ENCODE data around the gene ATOH8.

Gene ATOH8

GRCh38 chr2:85718885-85719492, 34.8 kb upstream of the ATOH8 start:
- no peak for DNase-seq

GRCh38 chr2:85719609-85720240, 34.1 kb upstream of the ATOH8 start:
- no peak for DNase-seq

GRCh38 chr2:85720533-85720932, 33.3 kb upstream of the ATOH8 start:
- DNase-seq = no peak

- DNase-seq = no peak
These were observed 32.1 kb upstream of the ATOH8 start for GRCh38 chr2:85721641-85722040.

DNA sequence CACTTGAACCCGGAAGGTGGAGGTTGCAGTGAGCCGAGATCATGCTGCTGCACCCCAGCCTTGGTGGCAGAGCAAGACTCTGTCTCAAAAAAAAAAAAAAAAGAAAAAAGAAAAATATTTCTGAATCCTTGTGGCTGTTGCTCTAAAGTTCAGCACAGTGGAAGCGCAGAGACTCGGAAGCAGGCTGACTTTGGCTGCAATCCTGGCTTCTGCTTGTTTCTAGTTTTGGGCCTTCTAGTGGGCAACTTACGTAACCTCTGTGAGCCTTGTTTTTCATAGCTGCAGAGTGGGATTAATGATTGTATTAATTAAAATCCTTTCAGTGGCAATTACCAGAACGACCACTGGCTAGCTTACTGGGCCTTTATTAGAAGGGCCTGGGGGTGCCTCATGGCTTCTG, 31.3 kb upstream of the ATOH8 start:
- DNase-seq = no peak

GRCh38 chr2:85723707-85724360, 30.0 kb upstream of the ATOH8 start:
- DNase-seq = peak; percentile 41

GRCh38 chr2:85724731-85725181, 29.0 kb upstream of the ATOH8 start:
- DNase-seq = no peak

GRCh38 chr2:85725451-85725850, 28.3 kb upstream of the ATOH8 start:
- no peak for DNase-seq

DNA sequence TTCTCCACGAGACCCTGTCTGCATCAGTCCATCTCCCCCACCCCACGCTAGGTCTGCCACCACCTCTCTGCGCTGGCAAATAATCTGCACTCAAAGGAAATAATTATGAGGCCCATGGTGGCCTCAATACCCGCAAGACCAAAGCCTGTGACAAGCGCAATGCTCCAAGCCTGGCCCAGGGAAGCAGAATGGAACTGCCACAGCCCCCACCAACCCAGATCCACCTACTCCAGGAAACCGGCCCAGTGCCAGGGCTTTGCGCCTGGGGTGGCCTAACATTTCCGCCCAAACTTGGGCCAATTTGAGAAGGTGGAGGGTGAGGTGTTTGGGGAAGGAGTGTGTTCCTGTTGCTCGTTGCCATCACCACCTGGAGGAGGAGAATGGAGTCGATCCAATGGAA, 26.0 kb upstream of the ATOH8 start:
- no peak for DNase-seq

GRCh38 chr2:85728342-85728741, 25.4 kb upstream of the ATOH8 start:
- DNase-seq = no peak

DNA sequence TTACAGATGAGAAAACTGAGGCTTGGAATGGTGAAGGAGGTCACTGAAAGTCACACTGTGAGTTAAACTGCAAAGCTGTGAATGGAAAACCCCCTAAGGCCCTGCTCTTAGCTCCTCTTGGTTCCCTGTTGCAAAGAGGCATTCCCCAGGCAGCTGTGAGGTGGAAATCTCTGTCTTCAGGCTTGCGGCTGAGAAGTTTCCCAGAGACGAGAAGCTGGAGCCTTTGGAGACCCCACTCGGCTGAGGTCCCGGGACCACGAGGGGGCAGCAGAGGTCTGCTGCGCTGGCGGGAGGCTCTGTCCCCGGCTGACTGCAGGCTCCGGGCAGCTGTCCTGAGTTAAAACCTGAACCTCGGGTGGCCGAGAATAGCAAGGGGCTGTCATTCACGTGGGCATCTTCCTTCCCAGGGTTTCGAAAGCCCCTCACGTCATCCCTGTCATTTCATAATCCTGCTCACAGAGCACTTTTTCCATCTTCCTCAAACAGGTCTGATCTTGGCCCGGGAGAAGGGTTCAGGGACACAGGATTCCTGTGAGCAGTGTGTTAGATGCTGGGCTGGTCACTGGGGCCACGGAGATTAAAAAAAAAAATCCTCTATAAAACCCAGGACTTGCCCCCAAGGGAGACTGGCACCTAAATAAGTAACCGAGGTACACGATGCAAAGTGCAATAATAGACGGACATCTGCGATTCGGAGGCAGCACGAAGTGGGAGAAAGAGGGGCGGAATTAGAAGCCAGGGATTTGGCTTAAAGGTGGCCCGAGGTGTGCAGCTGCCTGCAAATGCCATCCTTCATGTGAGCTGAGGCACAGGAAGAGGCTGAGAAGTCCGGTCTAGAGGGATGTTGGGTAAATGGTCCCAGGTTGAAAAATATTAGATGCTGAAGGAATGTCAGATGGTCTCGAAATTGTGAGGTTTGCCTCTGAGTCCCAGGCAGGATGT, 24.6 kb upstream of the ATOH8 start:
- DNase-seq = peak; percentile 77

- no peak for DNase-seq
These were observed 23.8 kb upstream of the ATOH8 start for GRCh38 chr2:85729825-85730510.

GRCh38 chr2:85730686-85731230, 23.0 kb upstream of the ATOH8 start:
- DNase-seq = no peak

- no peak for DNase-seq
These were observed 22.2 kb upstream of the ATOH8 start for GRCh38 chr2:85731606-85732005.

DNA sequence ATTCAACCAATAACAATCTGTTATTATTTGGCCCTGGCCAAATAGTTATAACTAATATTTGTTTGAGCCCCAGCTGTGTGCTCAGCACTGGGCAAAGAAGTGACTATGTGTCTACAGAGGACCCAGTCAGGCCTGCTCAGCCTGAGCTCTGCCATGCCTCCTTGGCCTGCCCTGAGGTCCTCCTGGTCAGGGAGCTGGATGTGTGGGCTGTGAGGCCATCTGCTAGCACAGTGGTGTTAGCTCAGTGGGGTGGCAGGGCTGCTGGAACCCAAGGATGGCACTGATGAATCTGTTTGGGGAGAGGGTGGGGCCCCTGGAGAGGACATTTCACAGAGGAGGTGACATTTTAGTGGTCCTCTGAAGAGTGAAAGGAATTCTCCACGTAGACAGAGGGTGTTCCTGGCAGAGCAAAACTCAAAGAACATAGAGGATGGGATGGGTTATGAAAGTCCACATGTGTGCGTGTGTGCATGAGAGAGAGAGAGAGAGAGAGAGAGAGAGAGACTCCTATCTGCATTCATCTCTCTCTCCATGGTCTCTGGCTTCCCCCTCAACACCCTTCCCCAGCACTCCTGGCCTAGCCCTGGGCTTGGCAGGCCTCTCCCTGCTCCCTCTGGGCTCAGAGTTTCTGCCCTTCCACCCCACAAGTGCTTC, 21.2 kb upstream of the ATOH8 start:
- no peak for DNase-seq

GRCh38 chr2:85733121-85733960, 20.4 kb upstream of the ATOH8 start:
- DNase-seq = no peak

DNA sequence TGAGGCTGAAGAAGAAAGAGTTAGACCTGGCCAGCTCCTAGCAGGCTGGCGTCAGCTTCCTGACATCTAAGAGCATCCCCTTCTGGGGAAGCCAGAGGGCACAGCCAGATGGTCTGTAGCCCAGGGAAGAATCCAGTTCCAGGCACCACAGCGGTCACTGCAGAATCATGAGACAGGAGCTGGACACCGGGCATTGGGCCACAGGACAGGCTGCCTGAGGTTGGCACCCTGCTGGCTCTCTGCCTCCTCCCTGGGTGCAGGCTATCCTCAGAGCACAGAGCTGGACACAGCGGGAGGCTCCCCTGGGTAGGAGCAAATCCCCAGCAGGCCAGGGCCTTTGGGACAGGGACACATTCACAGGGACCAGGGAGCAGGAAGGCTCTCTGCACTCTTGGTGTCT, 19.8 kb upstream of the ATOH8 start:
- no peak for DNase-seq

DNA sequence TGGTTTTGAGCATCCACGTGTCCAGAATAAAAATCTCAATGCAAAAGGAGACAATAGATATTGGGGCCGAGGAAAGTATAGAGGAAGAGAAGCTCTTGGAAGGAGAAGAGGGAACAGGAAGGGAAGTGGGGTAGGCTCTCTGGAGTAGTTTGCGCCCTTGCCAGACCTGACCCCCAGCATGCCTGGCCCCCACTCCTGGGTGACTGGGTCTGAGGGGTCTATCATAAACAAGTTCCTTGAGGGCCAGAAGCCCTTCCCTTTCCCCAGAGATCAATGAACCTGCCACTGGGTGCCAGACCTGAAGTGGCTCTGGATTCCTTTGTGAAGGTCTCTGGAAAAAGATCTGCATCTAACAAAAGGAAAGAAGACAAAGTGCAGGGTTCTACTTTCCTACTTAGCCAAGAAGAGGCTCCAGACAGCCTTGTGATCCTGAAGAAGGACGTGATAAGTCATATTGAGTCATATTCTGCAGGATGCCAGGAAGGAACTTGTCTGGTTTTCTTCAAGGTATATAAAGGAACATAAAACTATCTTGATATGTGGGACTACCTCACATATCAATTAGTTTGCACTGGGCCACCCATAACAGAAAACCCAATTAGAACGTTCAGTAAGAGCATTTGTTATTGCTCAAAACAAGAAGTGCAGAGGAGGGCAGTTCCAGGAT, 18.7 kb upstream of the ATOH8 start:
- DNase-seq = peak; percentile 45

DNA sequence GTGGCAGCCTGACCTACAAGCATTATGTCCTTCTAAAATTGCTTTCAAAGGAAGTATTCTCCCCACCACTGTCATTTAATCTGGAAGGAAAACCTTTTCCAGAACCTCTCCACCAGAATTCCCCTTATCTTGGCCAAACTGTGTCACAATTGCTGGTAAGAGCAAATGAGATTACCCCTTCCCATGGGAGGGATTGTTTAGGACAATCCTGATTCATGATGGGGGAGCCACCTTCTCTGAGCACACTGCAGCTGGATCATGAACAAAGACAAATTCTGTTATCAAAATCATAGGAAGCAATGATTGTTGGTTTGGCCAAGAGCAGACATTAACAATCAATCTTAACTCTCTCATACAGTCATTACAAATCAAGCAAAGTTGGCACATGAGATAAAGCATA, 18.1 kb upstream of the ATOH8 start:
- DNase-seq = no peak
